ENCODE data around the gene SSR1.

Gene SSR1

DNA sequence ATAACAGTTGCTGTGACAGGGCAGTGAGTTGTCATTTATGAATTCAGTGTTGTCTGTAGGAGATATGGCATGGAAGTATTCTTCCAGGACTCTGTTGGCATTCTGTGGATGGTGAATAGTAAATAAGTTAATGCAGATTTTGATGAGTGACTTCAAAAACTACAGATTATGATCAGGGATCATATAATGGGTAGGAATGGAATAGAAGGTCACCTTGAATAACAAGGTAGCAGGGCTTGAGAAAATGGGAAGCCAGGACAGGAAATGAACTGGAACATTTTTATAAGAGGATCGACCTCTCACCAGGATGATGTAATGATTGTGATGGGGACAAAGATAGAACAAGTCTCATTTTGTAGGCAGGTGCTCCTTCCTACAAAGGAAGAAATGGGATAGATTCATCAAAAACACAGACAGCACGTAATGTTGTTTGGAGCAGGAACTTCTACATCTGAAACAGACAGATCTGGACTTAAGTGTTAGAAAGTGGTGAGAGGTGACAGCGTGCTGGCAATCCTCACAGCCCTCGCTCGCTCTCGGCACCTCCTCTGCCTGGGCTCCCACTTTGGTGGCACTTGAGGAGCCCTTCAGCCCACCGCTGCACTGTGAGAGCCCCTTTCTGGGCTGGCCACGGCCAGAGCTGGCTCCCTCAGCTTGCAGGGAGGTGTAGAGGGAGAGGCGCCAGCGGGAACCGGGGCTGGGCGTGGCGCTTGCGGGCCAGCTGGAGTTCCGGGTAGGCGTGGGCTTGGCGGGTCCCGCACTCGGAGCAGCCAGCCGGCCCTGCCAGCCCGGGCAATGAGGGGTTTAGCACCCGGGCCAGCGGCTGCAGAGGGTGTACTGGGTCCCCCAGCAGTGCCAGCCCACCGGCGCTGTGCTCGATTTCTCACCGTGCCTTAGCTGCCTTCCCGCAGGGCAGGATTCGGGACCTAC is 30.8 kb upstream of the SSR1 start:
- Histone ChIP-seq H3K9me2 (ENCODE audit: low read depth, low read length) (no peaks in the 10 kb centered on the region), H3K27me3 (ENCODE audit: insufficient read depth, low read length) (no peaks in the 10 kb centered on the region), H3K27ac (ENCODE audit: low read depth, low read length, poor library complexity, severe bottlenecking) (no peak overlapping the region), H3K79me2 (ENCODE audit: insufficient read depth, low read length) (no peaks in the 10 kb centered on the region), H3K4me3 (ENCODE audit: low read depth, low read length, poor library complexity, severe bottlenecking) (no peak overlapping the region), H2AFZ (ENCODE audit: low read length) (no peak overlapping the region), H4K20me1 (ENCODE audit: insufficient read depth, low read length) (no peaks in the 10 kb centered on the region), H3K9ac (ENCODE audit: low read length) (no peak overlapping the region), H3K9me3 (ENCODE audit: low read length) (no peaks in the 10 kb centered on the region), H3F3A (ENCODE audit: insufficient read depth, low read length) (no peaks in the 10 kb centered on the region), H3K4me1 (ENCODE audit: insufficient read depth, low read length, severe bottlenecking) (no peaks in the 10 kb centered on the region), H3K4me2 (ENCODE audit: low read length) (no peak overlapping the region), H3K36me3 (ENCODE audit: insufficient read depth, low read length) (no peaks in the 10 kb centered on the region)
- TF ChIP-seq, protein P1, sequence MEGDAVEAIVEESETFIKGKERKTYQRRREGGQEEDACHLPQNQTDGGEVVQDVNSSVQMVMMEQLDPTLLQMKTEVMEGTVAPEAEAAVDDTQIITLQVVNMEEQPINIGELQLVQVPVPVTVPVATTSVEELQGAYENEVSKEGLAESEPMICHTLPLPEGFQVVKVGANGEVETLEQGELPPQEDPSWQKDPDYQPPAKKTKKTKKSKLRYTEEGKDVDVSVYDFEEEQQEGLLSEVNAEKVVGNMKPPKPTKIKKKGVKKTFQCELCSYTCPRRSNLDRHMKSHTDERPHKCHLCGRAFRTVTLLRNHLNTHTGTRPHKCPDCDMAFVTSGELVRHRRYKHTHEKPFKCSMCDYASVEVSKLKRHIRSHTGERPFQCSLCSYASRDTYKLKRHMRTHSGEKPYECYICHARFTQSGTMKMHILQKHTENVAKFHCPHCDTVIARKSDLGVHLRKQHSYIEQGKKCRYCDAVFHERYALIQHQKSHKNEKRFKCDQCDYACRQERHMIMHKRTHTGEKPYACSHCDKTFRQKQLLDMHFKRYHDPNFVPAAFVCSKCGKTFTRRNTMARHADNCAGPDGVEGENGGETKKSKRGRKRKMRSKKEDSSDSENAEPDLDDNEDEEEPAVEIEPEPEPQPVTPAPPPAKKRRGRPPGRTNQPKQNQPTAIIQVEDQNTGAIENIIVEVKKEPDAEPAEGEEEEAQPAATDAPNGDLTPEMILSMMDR (IDR thresholded peaks at IDR 0.05; ENCODE audit: low read length): no peak
- no peak for TF ChIP-seq EZH2 (IDR thresholded peaks at IDR 0.05; ENCODE audit: borderline replicate concordance, low read length)

- Histone ChIP-seq H3K36me3 (ENCODE audit: insufficient read depth, low read length) (no peaks in the 10 kb centered on the region), H3F3A (ENCODE audit: insufficient read depth, low read length) (no peaks in the 10 kb centered on the region), H3K4me3 (ENCODE audit: low read depth, low read length, poor library complexity, severe bottlenecking) (no peak overlapping the region), H3K4me2 (ENCODE audit: low read length) (no peak overlapping the region), H3K9me2 (ENCODE audit: low read depth, low read length) (no peaks in the 10 kb centered on the region), H4K20me1 (ENCODE audit: insufficient read depth, low read length) (no peaks in the 10 kb centered on the region), H3K4me1 (ENCODE audit: insufficient read depth, low read length, severe bottlenecking) (no peaks in the 10 kb centered on the region), H3K27ac (ENCODE audit: low read depth, low read length, poor library complexity, severe bottlenecking) (no peak overlapping the region), H3K27me3 (ENCODE audit: insufficient read depth, low read length) (no peaks in the 10 kb centered on the region), H3K9ac (ENCODE audit: low read length) (no peak overlapping the region), H2AFZ (ENCODE audit: low read length) (no peak overlapping the region), H3K9me3 (ENCODE audit: low read length) (no peaks in the 10 kb centered on the region), H3K79me2 (ENCODE audit: insufficient read depth, low read length) (no peaks in the 10 kb centered on the region)
- TF ChIP-seq, protein P1 (IDR thresholded peaks at IDR 0.05; ENCODE audit: low read length): no peak
- no peak for TF ChIP-seq EZH2 (IDR thresholded peaks at IDR 0.05; ENCODE audit: borderline replicate concordance, low read length)
Observed at GRCh38 chr6:7341989-7342742, 29.2 kb upstream of the SSR1 start.

DNA sequence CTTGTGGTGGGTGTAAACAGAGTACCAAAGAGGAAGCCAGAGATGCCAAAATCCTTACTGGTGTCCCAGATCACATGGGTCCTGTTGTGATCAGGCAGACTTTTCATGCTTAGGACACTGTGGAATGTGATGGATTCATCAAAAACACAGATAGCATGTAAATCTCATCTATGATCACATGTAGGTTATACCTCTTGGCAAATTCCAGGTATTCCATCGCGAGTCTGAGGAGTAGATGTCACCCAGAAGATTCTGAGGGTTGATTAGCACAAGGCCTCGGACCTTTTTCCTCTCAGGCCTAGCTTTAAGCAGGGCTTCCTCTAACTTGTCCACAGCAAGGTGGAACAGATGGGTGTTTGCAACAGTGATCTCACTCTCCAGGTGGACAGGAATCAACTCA is 28.3 kb upstream of the SSR1 start:
- Histone ChIP-seq H3K27me3 (ENCODE audit: insufficient read depth, low read length) (no peaks in the 10 kb centered on the region), H3K4me2 (ENCODE audit: low read length) (no peak overlapping the region), H3K9ac (ENCODE audit: low read length) (no peak overlapping the region), H4K20me1 (ENCODE audit: insufficient read depth, low read length) (no peaks in the 10 kb centered on the region), H3K4me3 (ENCODE audit: low read depth, low read length, poor library complexity, severe bottlenecking) (no peak overlapping the region), H3K79me2 (ENCODE audit: insufficient read depth, low read length) (no peaks in the 10 kb centered on the region), H3K9me2 (ENCODE audit: low read depth, low read length) (no peaks in the 10 kb centered on the region), H3K27ac (ENCODE audit: low read depth, low read length, poor library complexity, severe bottlenecking) (no peak overlapping the region), H3K9me3 (ENCODE audit: low read length) (no peaks in the 10 kb centered on the region), H3F3A (ENCODE audit: insufficient read depth, low read length) (no peaks in the 10 kb centered on the region), H3K36me3 (ENCODE audit: insufficient read depth, low read length) (no peaks in the 10 kb centered on the region), H3K4me1 (ENCODE audit: insufficient read depth, low read length, severe bottlenecking) (no peaks in the 10 kb centered on the region), H2AFZ (ENCODE audit: low read length) (no peak overlapping the region)
- TF ChIP-seq, protein P1 (IDR thresholded peaks at IDR 0.05; ENCODE audit: low read length): no peak
- no peak for TF ChIP-seq EZH2 (IDR thresholded peaks at IDR 0.05; ENCODE audit: borderline replicate concordance, low read length)

Data from OCI-LY1 (cell line).